OCI-LY7 (cell line): ENCODE results near the gene ZNF106. TPM values are rescaled to one million over a fixed set of nuclear protein-coding genes. Genes with fewer than 3 reads are reported as not detected.

ENCODE experiments used
- BruUV-seq: library from RNA; stranded (reverse); fragments of 400-500 nt; replicated peaks from 2 replicates; lab custom pipeline; 2021; lab: Mats Ljungman, UMichigan
- CTCF ChIA-PET: fragments of 300-600 bp; sonication (Branson Sonifier 250); formaldehyde crosslinking; loops from one replicate; lab custom pipeline; 2022; ENCODE audit warnings: antibody characterized with exemption; ENCODE audit not compliant: unreplicated experiment; lab: Charles Lee
- POLR2A ChIA-PET: fragments of 300-600 bp; sonication (Branson Sonifier 250); formaldehyde crosslinking; loops from one replicate; lab custom pipeline; 2022; ENCODE audit warnings: antibody characterized with exemption; lab: Charles Lee
- DNase-seq: peaks from one replicate; pipeline ENCODE4 v3.0.0-alpha.2; 2015; ENCODE audit warnings: low spot score
- H2AFZ ChIP-seq: fragments of 200-600 bp; sonication (generic), shearing (Covaris generic); 2 replicates; pipeline ENCODE4 v1.6.1; 2014; ENCODE audit warnings: mild to moderate bottlenecking, antibody characterized with exemption, low read length, moderate library complexity
- H3K27ac ChIP-seq: fragments of 200-600 bp; sonication (generic); 2 replicates; pipeline ENCODE4 v1.5.1; 2014; ENCODE audit warnings: mixed run types, low read depth, mild to moderate bottlenecking, moderate library complexity, low read length, inconsistent platforms; ENCODE audit not compliant: poor library complexity, severe bottlenecking
- H3K36me3 ChIP-seq: fragments of 200-600 bp; sonication (generic); 2 replicates; pipeline ENCODE4 v1.6.1; 2014; ENCODE audit warnings: mild to moderate bottlenecking, antibody characterized with exemption, low read length, moderate library complexity, mixed read lengths; ENCODE audit not compliant: insufficient read depth
- H3K4me1 ChIP-seq: fragments of 200-600 bp; sonication (generic); 2 replicates; pipeline ENCODE4 v1.5.1; 2014; ENCODE audit warnings: mild to moderate bottlenecking, low read length; ENCODE audit not compliant: insufficient read depth, poor library complexity, severe bottlenecking
- H3K4me2 ChIP-seq: fragments of 200-600 bp; sonication (generic); 2 replicates; pipeline ENCODE4 v1.6.1; 2014; ENCODE audit warnings: mild to moderate bottlenecking, low read length
- H3K4me3 ChIP-seq: fragments of 200-600 bp; sonication (generic); 2 replicates; pipeline ENCODE4 v1.5.1; 2014; ENCODE audit warnings: mild to moderate bottlenecking, low read depth, low read length; ENCODE audit not compliant: poor library complexity, severe bottlenecking
- H3K79me2 ChIP-seq: fragments of 200-600 bp; sonication (generic); 2 replicates; pipeline ENCODE4 v1.6.1; 2016; ENCODE audit warnings: low read depth, mild to moderate bottlenecking, low read length, moderate library complexity, mixed read lengths; ENCODE audit not compliant: insufficient read depth
- H3K9me2 ChIP-seq: fragments of 200-600 bp; sonication (generic); 2 replicates; pipeline ENCODE4 v1.6.1; 2016; ENCODE audit warnings: mild to moderate bottlenecking, low read length, mixed read lengths; ENCODE audit not compliant: insufficient read depth
- H3K9me3 ChIP-seq: fragments of 200-600 bp; sonication (generic); 2 replicates; pipeline ENCODE4 v1.6.1; 2014; ENCODE audit warnings: mild to moderate bottlenecking, mixed run types, low read length, mixed read lengths
- H4K20me1 ChIP-seq: fragments of 200-600 bp; sonication (generic); 2 replicates; pipeline ENCODE4 v1.6.1; 2014; ENCODE audit warnings: mild to moderate bottlenecking, antibody characterized with exemption, low read length, moderate library complexity, mixed read lengths; ENCODE audit not compliant: insufficient read depth
- EZH2phosphoT487 ChIP-seq: fragments of 200-600 bp; sonication (generic); IDR thresholded peaks from 2 replicates; pipeline ENCODE4 v1.6.1; 2018; ENCODE audit warnings: low read depth, borderline replicate concordance, mild to moderate bottlenecking, mixed run types, antibody characterized with exemption, low read length, moderate library complexity, mixed read lengths
- intact Hi-C: fragments of 100-400 bp; cut with micrococcal nuclease; formaldehyde crosslinking; loops from one replicate; pipeline ENCODE4 v1.10.0; 2022; ENCODE audit not compliant: unreplicated experiment
- total RNA-seq, 2 experiments: library from RNA; depleted of rRNA in 1 of 2; stranded (reverse); fragments of >200 nt in 1 of 2; shearing (Covaris generic) in 1 of 2; gene quantifications; 2 replicates each; pipeline ENCODE4 v1.2.3, GENCODE V29; 2014 to 2022
- TF ChIP-seq, protein P1 (sequence below): fragments of 200-600 bp; sonication (generic); conservative IDR thresholded peaks from 2 replicates; pipeline ENCODE4 v1.5.1; 2014; ENCODE audit warnings: mild to moderate bottlenecking, antibody characterized with exemption, low read length, moderate library complexity, mixed read lengths

ZNF106 gene
- total RNA-seq, 2 experiments from 2014 or later = 30.5 to 66.4 TPM

DNA sequence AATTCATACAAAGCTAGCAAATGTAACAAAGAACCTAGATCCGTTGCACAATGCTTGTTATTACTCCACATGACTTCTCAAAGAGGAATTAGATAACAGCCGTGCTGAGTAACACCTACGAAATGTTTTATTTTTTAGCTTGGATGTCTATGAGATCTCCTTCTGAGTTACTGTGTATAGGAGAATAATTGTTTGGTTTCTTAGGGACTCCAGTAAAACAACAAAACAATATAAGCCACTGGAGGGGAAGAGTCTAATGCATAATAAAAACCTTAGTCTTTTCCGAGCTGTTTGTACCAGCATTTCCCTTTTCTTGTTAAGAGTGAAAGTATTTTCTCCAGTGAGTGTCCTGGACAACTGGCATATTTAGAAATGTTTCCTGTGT is 20.1 kb upstream of the ZNF106 start:
- H3K9me2 ChIP-seq = no peaks in the 10 kb centered on the region
- no peak overlapping the region for H3K4me3 ChIP-seq
- BruUV-seq = no TSS peak
- H2AFZ ChIP-seq = no peak overlapping the region
- no peak for DNase-seq
- CTCF ChIA-PET = no interaction called here
- H3K36me3 ChIP-seq = peaks cover 37% of the 10 kb centered on the region
- no peak overlapping the region for H3K27ac ChIP-seq
- H3K4me2 ChIP-seq = no peak overlapping the region
- H4K20me1 ChIP-seq = no peaks in the 10 kb centered on the region
- H3K4me1 ChIP-seq = no peaks in the 10 kb centered on the region
- H3K9me3 ChIP-seq = no peaks in the 10 kb centered on the region
- H3K79me2 ChIP-seq = no peaks in the 10 kb centered on the region
- POLR2A ChIA-PET = interaction anchor here (0.8 to 1.1 kb wide), 2 partner anchors 12 to 16 kb away, joined by 3 read pairs; no protein-coding TSS in a partner anchor
- TF ChIP-seq, protein P1, sequence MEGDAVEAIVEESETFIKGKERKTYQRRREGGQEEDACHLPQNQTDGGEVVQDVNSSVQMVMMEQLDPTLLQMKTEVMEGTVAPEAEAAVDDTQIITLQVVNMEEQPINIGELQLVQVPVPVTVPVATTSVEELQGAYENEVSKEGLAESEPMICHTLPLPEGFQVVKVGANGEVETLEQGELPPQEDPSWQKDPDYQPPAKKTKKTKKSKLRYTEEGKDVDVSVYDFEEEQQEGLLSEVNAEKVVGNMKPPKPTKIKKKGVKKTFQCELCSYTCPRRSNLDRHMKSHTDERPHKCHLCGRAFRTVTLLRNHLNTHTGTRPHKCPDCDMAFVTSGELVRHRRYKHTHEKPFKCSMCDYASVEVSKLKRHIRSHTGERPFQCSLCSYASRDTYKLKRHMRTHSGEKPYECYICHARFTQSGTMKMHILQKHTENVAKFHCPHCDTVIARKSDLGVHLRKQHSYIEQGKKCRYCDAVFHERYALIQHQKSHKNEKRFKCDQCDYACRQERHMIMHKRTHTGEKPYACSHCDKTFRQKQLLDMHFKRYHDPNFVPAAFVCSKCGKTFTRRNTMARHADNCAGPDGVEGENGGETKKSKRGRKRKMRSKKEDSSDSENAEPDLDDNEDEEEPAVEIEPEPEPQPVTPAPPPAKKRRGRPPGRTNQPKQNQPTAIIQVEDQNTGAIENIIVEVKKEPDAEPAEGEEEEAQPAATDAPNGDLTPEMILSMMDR = no peak
- no peak for TF ChIP-seq EZH2phosphoT487
- intact Hi-C loops = no loop called here

DNA sequence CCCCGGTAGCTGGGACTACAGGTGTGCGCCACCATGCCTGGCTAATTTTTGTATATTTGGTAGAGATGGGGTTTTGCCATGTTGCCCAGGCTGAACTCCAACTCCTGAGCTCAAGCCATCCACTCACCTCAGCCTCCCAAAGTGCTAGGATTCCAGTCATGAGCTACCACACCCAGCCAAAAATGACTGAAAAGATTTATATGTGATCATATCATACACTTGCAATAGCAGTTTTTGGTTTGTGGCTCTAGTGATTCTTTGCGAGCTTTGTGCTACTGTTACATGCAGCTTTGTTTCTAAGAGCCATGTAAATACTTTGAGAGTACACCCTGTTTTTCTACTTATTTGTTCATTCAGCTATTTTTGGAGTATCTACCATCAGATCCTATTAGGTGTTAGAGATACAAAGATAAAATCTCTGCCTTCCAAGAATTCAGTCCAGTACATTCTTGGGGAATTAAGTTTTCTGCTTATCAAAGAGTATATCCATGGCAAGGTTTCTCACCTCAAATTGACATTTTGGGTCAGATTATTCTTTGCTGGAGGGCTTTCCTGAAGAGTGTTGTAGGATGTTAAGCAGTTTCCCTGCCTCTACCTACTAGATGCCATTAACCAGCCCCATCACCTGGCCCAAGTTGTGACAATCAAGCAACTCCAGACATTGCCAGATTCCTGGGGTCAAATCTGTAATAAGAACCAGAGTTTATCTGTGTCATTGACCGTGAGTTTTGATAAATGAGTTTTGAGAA is 19.5 kb upstream of the ZNF106 start:
- no peak for DNase-seq
- Histone ChIP-seq H3K79me2 (no peaks in the 10 kb centered on the region), H3K4me2 (no peak overlapping the region), H3K9me3 (no peaks in the 10 kb centered on the region), H3K9me2 (no peaks in the 10 kb centered on the region), H3K4me1 (peaks cover under 1% of the 10 kb centered on the region), H3K36me3 (peaks cover 31% of the 10 kb centered on the region), H2AFZ (no peak overlapping the region), H3K27ac (no peak overlapping the region), H3K4me3 (no peak overlapping the region), H4K20me1 (no peaks in the 10 kb centered on the region)
- no TSS peak for BruUV-seq
- ChIA-PET POLR2A (interaction anchor here (0.8 to 1.1 kb wide), 2 partner anchors 11 to 16 kb away, joined by 3 read pairs; no protein-coding TSS in a partner anchor), CTCF (no interaction called here)
- TF ChIP-seq, protein P1 = no peak
- TF ChIP-seq EZH2phosphoT487 = no peak
- intact Hi-C loops = no loop called here

DNA sequence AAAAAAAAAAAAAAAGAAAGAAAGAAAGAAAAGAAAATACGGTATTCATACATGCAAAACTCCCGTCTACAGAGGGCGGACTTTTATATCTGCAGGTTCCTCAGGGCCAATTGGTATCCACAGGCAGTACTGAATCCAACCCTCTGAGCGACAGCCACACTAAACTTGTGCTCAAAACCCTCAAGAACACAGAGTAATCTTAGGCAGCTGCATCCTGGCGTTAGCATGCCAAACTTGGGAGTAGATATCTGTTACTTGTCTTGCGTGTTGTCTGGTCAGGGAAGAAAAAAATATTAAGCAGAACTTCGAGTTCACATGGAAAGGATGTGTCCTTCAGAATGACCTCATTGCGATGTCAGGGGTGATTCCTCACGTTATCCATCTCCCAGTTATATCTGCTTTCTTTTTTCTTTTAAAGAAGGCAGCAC is 17.3 kb upstream of the ZNF106 start:
- peaks cover 12% of the 10 kb centered on the region for H3K36me3 ChIP-seq
- H3K4me1 ChIP-seq = peaks cover 21% of the 10 kb centered on the region
- no TSS peak for BruUV-seq
- DNase-seq = no peak
- H3K27ac ChIP-seq = no peak overlapping the region
- H2AFZ ChIP-seq = no peak overlapping the region
- H3K9me2 ChIP-seq = no peaks in the 10 kb centered on the region
- CTCF ChIA-PET = no interaction called here
- no peak overlapping the region for H3K4me2 ChIP-seq
- POLR2A ChIA-PET = interaction anchor here (0.7 kb wide), 1 partner anchor 318 kb away, joined by 4 read pairs; no protein-coding TSS in a partner anchor
- H3K9me3 ChIP-seq = no peaks in the 10 kb centered on the region
- H3K4me3 ChIP-seq = no peak overlapping the region
- TF ChIP-seq, protein P1 = no peak
- TF ChIP-seq EZH2phosphoT487 = no peak
- H3K79me2 ChIP-seq = peaks cover 14% of the 10 kb centered on the region; the same call in 1 of the 2 replicates
- H4K20me1 ChIP-seq = no peaks in the 10 kb centered on the region
- intact Hi-C loops = no loop called here
